Suprapubic skin (tissue), 4 donors: ENCODE measurements around the gene ZBTB42. TPM values are rescaled to one million over a fixed set of nuclear protein-coding genes. Genes with fewer than 3 reads are reported as not detected.
A peak's percentile ranks its signal among the peaks of the same experiment; 100 is the strongest.
"Not testable (repeated sequence)": the region's sequence is repeated elsewhere in the genome, so short reads cannot be mapped to it uniquely, and the experiment has no call there.

Experiments
- DNase-seq, 2 donors: peaks; one replicate each; pipeline ENCODE4 v3.0.0-alpha.2; 2019; ENCODE audit warnings: low spot score in 2 of 2
- H3K27ac ChIP-seq: fragments of 200-600 bp; sonication (generic); one replicate; pipeline ENCODE4 v1.5.1; 2019
- H3K27me3 ChIP-seq: fragments of 200-600 bp; sonication (generic); one replicate; pipeline ENCODE4 v1.5.1; 2019
- H3K36me3 ChIP-seq: fragments of 200-600 bp; sonication (generic); one replicate; pipeline ENCODE4 v1.5.1; 2019
- H3K4me1 ChIP-seq: fragments of 200-600 bp; sonication (generic); one replicate; pipeline ENCODE4 v1.5.1; 2019
- H3K4me3 ChIP-seq: fragments of 200-600 bp; sonication (generic); one replicate; pipeline ENCODE4 v1.5.1; 2019; ENCODE audit warnings: mild to moderate bottlenecking
- H3K9me3 ChIP-seq: fragments of 200-600 bp; sonication (generic); one replicate; pipeline ENCODE4 v1.5.1; 2019
- EP300 ChIP-seq: sonication (generic); formaldehyde crosslinking; IDR thresholded peaks from one replicate; pipeline ENCODE4 v1.6.1; 2017; ENCODE audit warnings: antibody characterized with exemption
- POLR2A ChIP-seq, 2 donors: fragments of 450-650 bp; IDR thresholded peaks; one replicate each; pipeline ENCODE4 v1.6.1; 2017; ENCODE audit warnings: antibody characterized with exemption in 2 of 2, mild to moderate bottlenecking in 2 of 2, moderate library complexity in 2 of 2
- POLR2AphosphoS5 ChIP-seq, 3 donors: sonication (generic); formaldehyde crosslinking; IDR thresholded peaks; one replicate each; pipeline ENCODE4 v1.6.1; 2017; ENCODE audit warnings: antibody characterized with exemption in 3 of 3
- WGBS: methylation state at CpG from one replicate; pipeline ENCODE4 v1.1.5; 2018; 5-methylcytosine and 5-hydroxymethylcytosine counted together
- total RNA-seq, 4 donors: library from RNA; depleted of rRNA; stranded (reverse); fragments of >200 nt; gene quantifications; one replicate each; pipeline ENCODE4 v1.1.0, GENCODE V29; 2016
- TF ChIP-seq, protein P1 (sequence below), 2 donors: fragments of 200-600 bp in 1 of 2; fragments of 450-650 bp in 1 of 2; sonication (generic) in 1 of 2; IDR thresholded peaks; one replicate each; pipeline ENCODE4 v1.5.1; 2016 to 2019; ENCODE audit warnings: antibody characterized with exemption in 2 of 2, mild to moderate bottlenecking in 1 of 2, moderate library complexity in 1 of 2

ZBTB42 gene
- total RNA-seq, 4 donors from 2014 or later, result 3.7 to 9.8 (median 7.8) TPM

DNA sequence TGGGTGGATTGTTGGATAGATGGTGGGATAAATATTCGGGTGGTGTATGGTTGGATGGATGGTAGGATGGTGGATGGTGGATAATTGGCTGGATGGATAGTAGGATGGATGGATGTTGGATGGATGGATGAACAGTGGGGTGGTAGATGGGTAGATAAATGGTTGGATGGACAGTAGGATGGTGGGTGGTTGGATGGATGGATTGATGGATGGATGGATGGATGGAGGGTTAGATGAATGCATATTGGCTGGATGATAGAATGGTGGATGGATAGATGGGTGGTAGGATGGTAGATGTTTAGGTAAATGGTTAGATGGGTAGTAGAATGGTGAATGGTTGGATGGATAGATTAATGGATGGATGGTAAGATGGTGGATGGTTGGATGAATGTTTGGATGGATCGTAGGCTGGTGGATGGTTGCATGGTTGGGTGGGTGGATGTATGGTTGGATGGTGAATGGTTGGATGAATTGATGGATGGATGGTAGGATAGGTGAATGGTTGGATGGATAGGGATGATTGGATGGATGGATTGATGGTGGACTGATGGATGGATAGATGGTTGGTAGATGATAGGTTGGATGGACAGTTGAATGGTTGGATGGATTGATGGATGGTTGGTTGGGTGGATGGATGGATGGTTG, 23.6 kb downstream of the ZBTB42 start:
- H3K9me3 ChIP-seq, result no peaks in the 10 kb centered on the region
- 98% methylated on average over 2 of the region's 2 CpGs for whole genome bisulfite sequencing

GRCh38 chr14:104826189-104826860, 25.4 kb downstream of the ZBTB42 start:
- no peaks in the 10 kb centered on the region for H3K9me3 ChIP-seq
- no peak for TF ChIP-seq EP300
- TF ChIP-seq, protein P1, sequence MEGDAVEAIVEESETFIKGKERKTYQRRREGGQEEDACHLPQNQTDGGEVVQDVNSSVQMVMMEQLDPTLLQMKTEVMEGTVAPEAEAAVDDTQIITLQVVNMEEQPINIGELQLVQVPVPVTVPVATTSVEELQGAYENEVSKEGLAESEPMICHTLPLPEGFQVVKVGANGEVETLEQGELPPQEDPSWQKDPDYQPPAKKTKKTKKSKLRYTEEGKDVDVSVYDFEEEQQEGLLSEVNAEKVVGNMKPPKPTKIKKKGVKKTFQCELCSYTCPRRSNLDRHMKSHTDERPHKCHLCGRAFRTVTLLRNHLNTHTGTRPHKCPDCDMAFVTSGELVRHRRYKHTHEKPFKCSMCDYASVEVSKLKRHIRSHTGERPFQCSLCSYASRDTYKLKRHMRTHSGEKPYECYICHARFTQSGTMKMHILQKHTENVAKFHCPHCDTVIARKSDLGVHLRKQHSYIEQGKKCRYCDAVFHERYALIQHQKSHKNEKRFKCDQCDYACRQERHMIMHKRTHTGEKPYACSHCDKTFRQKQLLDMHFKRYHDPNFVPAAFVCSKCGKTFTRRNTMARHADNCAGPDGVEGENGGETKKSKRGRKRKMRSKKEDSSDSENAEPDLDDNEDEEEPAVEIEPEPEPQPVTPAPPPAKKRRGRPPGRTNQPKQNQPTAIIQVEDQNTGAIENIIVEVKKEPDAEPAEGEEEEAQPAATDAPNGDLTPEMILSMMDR (IDR thresholded peaks at IDR 0.05), result peak; percentile 50 to 97
- 2% methylated on average over 14 of the region's 54 CpGs for WGBS
- peaks cover 23% of the 10 kb centered on the region for H3K4me1 ChIP-seq
- peak overlapping the region; percentile 71 for H3K4me3 ChIP-seq
- H3K27ac ChIP-seq, result peak overlapping the region; percentile 34
- no peaks in the 10 kb centered on the region for H3K27me3 ChIP-seq
- no peaks in the 10 kb centered on the region for H3K36me3 ChIP-seq
- DNase-seq, result peak; percentile 91 to 95

More for the DNA sequence above, 23.6 kb downstream of the ZBTB42 start:
- no peak for DNase-seq
- no peaks in the 10 kb centered on the region for H3K27me3 ChIP-seq
- no peaks in the 10 kb centered on the region for H3K36me3 ChIP-seq
- no peak overlapping the region for H3K4me3 ChIP-seq
- TF ChIP-seq, protein P1 (IDR thresholded peaks at IDR 0.05), result no peak
- no peak for TF ChIP-seq EP300
- no peak overlapping the region for H3K27ac ChIP-seq
- peaks cover 31% of the 10 kb centered on the region for H3K4me1 ChIP-seq

GRCh38 chr14:104826861-104827176, 25.9 kb downstream of the ZBTB42 start:
- H3K4me3 ChIP-seq, result peak overlapping the region; percentile 71
- TF ChIP-seq, protein P1 (IDR thresholded peaks at IDR 0.05), result no peak
- TF ChIP-seq POLR2AphosphoS5 (IDR thresholded peaks at IDR 0.05) (no peak), EP300 (no peak), POLR2A (IDR thresholded peaks at IDR 0.05) (no peak)
- H3K36me3 ChIP-seq, result no peaks in the 10 kb centered on the region
- H3K9me3 ChIP-seq, result no peaks in the 10 kb centered on the region
- no peak for DNase-seq
- peaks cover 23% of the 10 kb centered on the region for H3K4me1 ChIP-seq
- no peaks in the 10 kb centered on the region for H3K27me3 ChIP-seq
- 0% methylated on average over 8 of the region's 27 CpGs for WGBS
- no peak overlapping the region for H3K27ac ChIP-seq

GRCh38 chr14:104827177-104828055, 26.5 kb downstream of the ZBTB42 start:
- peak overlapping the region; percentile 71 for H3K4me3 ChIP-seq
- 20% methylated on average over 12 of the region's 39 CpGs for WGBS
- H3K4me1 ChIP-seq, result peaks cover 23% of the 10 kb centered on the region
- H3K27ac ChIP-seq, result no peak overlapping the region
- H3K27me3 ChIP-seq, result no peaks in the 10 kb centered on the region
- no peak for DNase-seq
- no peaks in the 10 kb centered on the region for H3K9me3 ChIP-seq
- no peak for TF ChIP-seq EP300
- TF ChIP-seq, protein P1 (IDR thresholded peaks at IDR 0.05), result peak; percentile 17 to 55
- no peaks in the 10 kb centered on the region for H3K36me3 ChIP-seq

GRCh38 chr14:104830781-104831180, 29.9 kb downstream of the ZBTB42 start:
- DNase-seq, result no peak
- TF ChIP-seq EP300 (no peak), POLR2AphosphoS5 (IDR thresholded peaks at IDR 0.05) (no peak), POLR2A (IDR thresholded peaks at IDR 0.05) (no peak)
- TF ChIP-seq, protein P1 (IDR thresholded peaks at IDR 0.05), result no peak
- Histone ChIP-seq H3K27ac (no peak overlapping the region), H3K36me3 (no peaks in the 10 kb centered on the region), H3K27me3 (no peaks in the 10 kb centered on the region), H3K4me1 (peaks cover 20% of the 10 kb centered on the region), H3K4me3 (no peak overlapping the region), H3K9me3 (no peaks in the 10 kb centered on the region)
- WGBS, result 73% methylated on average over 8 of the region's 9 CpGs

- H3K9me3 ChIP-seq, H3K27me3 ChIP-seq, H3K36me3 ChIP-seq, H3K27ac ChIP-seq, H3K4me3 ChIP-seq, H3K4me1 ChIP-seq: not testable (repeated sequence)
- 97% methylated on average over 24 of the region's 41 CpGs for WGBS
- peak in 1 of 2 donors; percentile 46 for DNase-seq
These were observed 35.5 kb downstream of the ZBTB42 start for GRCh38 chr14:104836171-104836935.
